Measurements from ENCODE around the gene UNK.

The UNK gene

GRCh38 chr17:75861927-75862317 is 77.3 kb downstream of the UNK start:
- TF ChIP-seq REST (IDR thresholded peaks at IDR 0.05; ENCODE audit: insufficient read depth in 1 of 2, low read depth in 2 of 2, low read length in 2 of 2) (no peak), SIN3A (IDR thresholded peaks at IDR 0.05; ENCODE audit: borderline replicate concordance, insufficient read depth, low read length) (no peak), POLR2AphosphoS5 (IDR thresholded peaks at IDR 0.05; ENCODE audit: low read depth, low read length) (no peak), TAF1 (IDR thresholded peaks at IDR 0.05; ENCODE audit: borderline replicate concordance, insufficient read depth, low read length) (no peak), FOXP2 (optimal IDR thresholded peaks at IDR 0.05; ENCODE audit: borderline replicate concordance, extremely low read depth, extremely low read length, insufficient read depth) (no peak)

- TF ChIP-seq SIN3A (IDR thresholded peaks at IDR 0.05; ENCODE audit: borderline replicate concordance, insufficient read depth, low read length) (no peak), POLR2AphosphoS5 (IDR thresholded peaks at IDR 0.05; ENCODE audit: low read depth, low read length) (no peak), FOXP2 (optimal IDR thresholded peaks at IDR 0.05; ENCODE audit: borderline replicate concordance, extremely low read depth, extremely low read length, insufficient read depth) (peak; percentile 46), REST (IDR thresholded peaks at IDR 0.05; ENCODE audit: insufficient read depth in 1 of 2, low read depth in 2 of 2, low read length in 2 of 2) (no peak)
These were observed 79.9 kb downstream of the UNK start for GRCh38 chr17:75864448-75864871.

- TF ChIP-seq POLR2AphosphoS5 (IDR thresholded peaks at IDR 0.05; ENCODE audit: low read depth, low read length) (no peak), FOXP2 (optimal IDR thresholded peaks at IDR 0.05; ENCODE audit: borderline replicate concordance, extremely low read depth, extremely low read length, insufficient read depth) (no peak), REST (IDR thresholded peaks at IDR 0.05; ENCODE audit: insufficient read depth in 1 of 2, low read depth in 2 of 2, low read length in 2 of 2) (no peak), TAF1 (IDR thresholded peaks at IDR 0.05; ENCODE audit: borderline replicate concordance, insufficient read depth, low read length) (no peak), SIN3A (IDR thresholded peaks at IDR 0.05; ENCODE audit: borderline replicate concordance, insufficient read depth, low read length) (no peak)
These were observed 84.9 kb downstream of the UNK start for GRCh38 chr17:75869282-75870141.

- TF ChIP-seq FOXP2 (optimal IDR thresholded peaks at IDR 0.05; ENCODE audit: borderline replicate concordance, extremely low read depth, extremely low read length, insufficient read depth) (peak; percentile 82), REST (IDR thresholded peaks at IDR 0.05; ENCODE audit: insufficient read depth in 1 of 2, low read depth in 2 of 2, low read length in 2 of 2) (0 out of 4 replicates have a peak, but pooled peaks of 1 of the 2 experiments have one; percentile 25), SIN3A (IDR thresholded peaks at IDR 0.05; ENCODE audit: borderline replicate concordance, insufficient read depth, low read length) (no peak)
These were observed 88.1 kb downstream of the UNK start for GRCh38 chr17:75872434-75873351.
